Upper lobe of right lung (tissue), 1 donor: ENCODE measurements around the gene UBE2D2. TPM values are rescaled to one million over a fixed set of nuclear protein-coding genes. Genes with fewer than 3 reads are reported as not detected.
"Not testable (repeated sequence)": the region's sequence is repeated elsewhere in the genome, so short reads cannot be mapped to it uniquely, and the experiment has no call there.

Source experiments
- ATAC-seq: fragments of 200-7000 bp; cut with Tn5 transposase; one replicate; pipeline ENCODE4 v1.9.1; 2020; ENCODE audit warnings: mild to moderate bottlenecking, moderate library complexity
- DNase-seq: peaks from one replicate; pipeline ENCODE4 v3.0.0-alpha.2; 2020
- H3K27ac ChIP-seq: fragments of 200-600 bp; one replicate; pipeline ENCODE4 v1.8.0; 2022
- H3K27me3 ChIP-seq: fragments of 200-600 bp; one replicate; pipeline ENCODE4 v1.8.0; 2022; ENCODE audit warnings: mild to moderate bottlenecking
- H3K36me3 ChIP-seq: fragments of 200-600 bp; one replicate; pipeline ENCODE4 v1.8.0; 2022
- H3K4me1 ChIP-seq: fragments of 200-600 bp; one replicate; pipeline ENCODE4 v1.8.0; 2022
- H3K4me3 ChIP-seq: fragments of 200-600 bp; one replicate; pipeline ENCODE4 v1.8.0; 2022; ENCODE audit warnings: mild to moderate bottlenecking
- H3K9me3 ChIP-seq: fragments of 200-600 bp; one replicate; pipeline ENCODE4 v1.8.0; 2022
- CTCF ChIP-seq: fragments of 200-600 bp; IDR thresholded peaks from one replicate; pipeline ENCODE4 v1.8.0; 2022; ENCODE audit warnings: antibody characterized with exemption
- intact Hi-C: fragments of 100-400 bp; cut with DNase I; formaldehyde crosslinking; loops from one replicate; pipeline ENCODE4 v1.11.0; 2022
- total RNA-seq: library from RNA; stranded (reverse); fragmentation: NEBNext Ultra II Directional; extraction: Animal tissue kit (Norgen Biotek cat#: 25700); gene quantifications from one replicate; pipeline ENCODE4 v1.2.1, GENCODE V29; 2021
- donor health status: DM: no; HTN: yes; CAD: no; lungs with severe emphysema.

Gene UBE2D2
- total RNA-seq, 1 donor from 2014 or later, result 95.9 TPM

- TF ChIP-seq CTCF, result no peak
- intact Hi-C loops, result no loop called here
- Histone ChIP-seq H3K27ac (no peak overlapping the region), H3K9me3 (no peaks in the 10 kb centered on the region), H3K4me1 (no peaks in the 10 kb centered on the region), H3K36me3 (peaks cover 56% of the 10 kb centered on the region), H3K4me3 (no peak overlapping the region), H3K27me3 (no peaks in the 10 kb centered on the region)
- DNase-seq (no peak), ATAC-seq (no peak)
Observed at GRCh38 chr5:139605887-139606286, 44.7 kb downstream of the UBE2D2 start.

- no peak for TF ChIP-seq CTCF
- Histone ChIP-seq H3K27me3 (no peaks in the 10 kb centered on the region), H3K4me3 (no peak overlapping the region), H3K4me1 (no peaks in the 10 kb centered on the region), H3K9me3 (no peaks in the 10 kb centered on the region), H3K27ac (no peak overlapping the region), H3K36me3 (peaks cover 37% of the 10 kb centered on the region)
- intact Hi-C loops, result no loop called here
- ATAC-seq, result no peak
- no peak for DNase-seq
Observed at GRCh38 chr5:139611703-139612584, 50.8 kb downstream of the UBE2D2 start.

- H3K27me3 ChIP-seq, result no peaks in the 10 kb centered on the region
- DNase-seq (no peak), ATAC-seq (no peak)
- no peaks in the 10 kb centered on the region for H3K9me3 ChIP-seq
- intact Hi-C loops, result no loop called here
- peaks cover 88% of the 10 kb centered on the region for H3K36me3 ChIP-seq
- no peak overlapping the region for H3K27ac ChIP-seq
- H3K4me1 ChIP-seq, result no peaks in the 10 kb centered on the region
- no peak overlapping the region for H3K4me3 ChIP-seq
- no peak for TF ChIP-seq CTCF
Observed at GRCh38 chr5:139619861-139620260, 58.7 kb downstream of the UBE2D2 start.

GRCh38 chr5:139625398-139625797, 64.3 kb downstream of the UBE2D2 start:
- DNase-seq, H3K9me3 ChIP-seq, H3K27ac ChIP-seq, H3K4me3 ChIP-seq, intact Hi-C loops, H3K4me1 ChIP-seq, H3K27me3 ChIP-seq, ATAC-seq: not testable (repeated sequence)
- peaks cover 84% of the 10 kb centered on the region for H3K36me3 ChIP-seq

- peaks cover 6% of the 10 kb centered on the region for H3K4me1 ChIP-seq
- no peak overlapping the region for H3K27ac ChIP-seq
- no peaks in the 10 kb centered on the region for H3K9me3 ChIP-seq
- no peaks in the 10 kb centered on the region for H3K27me3 ChIP-seq
- no peak overlapping the region for H3K4me3 ChIP-seq
- no peak for TF ChIP-seq CTCF
- DNase-seq (no peak), ATAC-seq (no peak)
- intact Hi-C loops, result loop anchor here (5.0 to 10.0 kb wide), 2 partner anchors 64 to 136 kb away; no protein-coding TSS in a partner anchor
- peaks cover 51% of the 10 kb centered on the region for H3K36me3 ChIP-seq
Observed at GRCh38 chr5:139630855-139631254, 69.7 kb downstream of the UBE2D2 start.

GRCh38 chr5:139631520-139632165, 70.5 kb downstream of the UBE2D2 start:
- no peak for ATAC-seq
- Histone ChIP-seq H3K9me3 (no peaks in the 10 kb centered on the region), H3K27me3 (no peaks in the 10 kb centered on the region), H3K36me3 (peaks cover 43% of the 10 kb centered on the region), H3K4me1 (peaks cover 14% of the 10 kb centered on the region), H3K27ac (no peak overlapping the region), H3K4me3 (no peak overlapping the region)
- no peak for DNase-seq
- intact Hi-C loops, result loop anchor here (2.0 to 10.0 kb wide), 3 partner anchors 35 to 136 kb away; no protein-coding TSS in a partner anchor
- TF ChIP-seq CTCF, result no peak
